ENCODE data around the gene MOV10. TPM values are rescaled to one million over a fixed set of nuclear protein-coding genes. Genes with fewer than 3 reads are reported as not detected.

MOV10 gene
- total and polyA plus RNA-seq, 2 experiments from 2014 or later: 62.0 to 96.2 TPM

- H3K27me3 ChIP-seq: no peaks in the 10 kb centered on the region
- no peak for DNase-seq (ENCODE audit: low read depth in 1 of 2, low spot score in 1 of 2)
- TF ChIP-seq, protein P1, sequence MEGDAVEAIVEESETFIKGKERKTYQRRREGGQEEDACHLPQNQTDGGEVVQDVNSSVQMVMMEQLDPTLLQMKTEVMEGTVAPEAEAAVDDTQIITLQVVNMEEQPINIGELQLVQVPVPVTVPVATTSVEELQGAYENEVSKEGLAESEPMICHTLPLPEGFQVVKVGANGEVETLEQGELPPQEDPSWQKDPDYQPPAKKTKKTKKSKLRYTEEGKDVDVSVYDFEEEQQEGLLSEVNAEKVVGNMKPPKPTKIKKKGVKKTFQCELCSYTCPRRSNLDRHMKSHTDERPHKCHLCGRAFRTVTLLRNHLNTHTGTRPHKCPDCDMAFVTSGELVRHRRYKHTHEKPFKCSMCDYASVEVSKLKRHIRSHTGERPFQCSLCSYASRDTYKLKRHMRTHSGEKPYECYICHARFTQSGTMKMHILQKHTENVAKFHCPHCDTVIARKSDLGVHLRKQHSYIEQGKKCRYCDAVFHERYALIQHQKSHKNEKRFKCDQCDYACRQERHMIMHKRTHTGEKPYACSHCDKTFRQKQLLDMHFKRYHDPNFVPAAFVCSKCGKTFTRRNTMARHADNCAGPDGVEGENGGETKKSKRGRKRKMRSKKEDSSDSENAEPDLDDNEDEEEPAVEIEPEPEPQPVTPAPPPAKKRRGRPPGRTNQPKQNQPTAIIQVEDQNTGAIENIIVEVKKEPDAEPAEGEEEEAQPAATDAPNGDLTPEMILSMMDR (IDR thresholded peaks at IDR 0.05; ENCODE audit: low read depth, low read length): no peak
- no peak overlapping the region for H3K27ac ChIP-seq
- H3K4me3 ChIP-seq: no peak overlapping the region
- H3K4me1 ChIP-seq (ENCODE audit: low read depth): peaks cover under 1% of the 10 kb centered on the region
- no peaks in the 10 kb centered on the region for H3K36me3 ChIP-seq
- no peaks in the 10 kb centered on the region for H3K9me3 ChIP-seq (ENCODE audit: low read depth)
Observed at GRCh38 chr1:112711041-112711440, 36.6 kb downstream of the MOV10 start.

- Histone ChIP-seq H3K27ac (no peak overlapping the region), H3K4me3 (no peak overlapping the region), H3K4me1 (ENCODE audit: low read depth) (no peaks in the 10 kb centered on the region), H3K36me3 (no peaks in the 10 kb centered on the region), H3K27me3 (no peaks in the 10 kb centered on the region), H3K9me3 (ENCODE audit: low read depth) (no peaks in the 10 kb centered on the region)
- DNase-seq (ENCODE audit: low read depth in 1 of 2, low spot score in 1 of 2): no peak
- TF ChIP-seq, protein P1 (IDR thresholded peaks at IDR 0.05; ENCODE audit: low read depth, low read length): no peak
Observed at GRCh38 chr1:112711670-112712069, 37.2 kb downstream of the MOV10 start.

DNA sequence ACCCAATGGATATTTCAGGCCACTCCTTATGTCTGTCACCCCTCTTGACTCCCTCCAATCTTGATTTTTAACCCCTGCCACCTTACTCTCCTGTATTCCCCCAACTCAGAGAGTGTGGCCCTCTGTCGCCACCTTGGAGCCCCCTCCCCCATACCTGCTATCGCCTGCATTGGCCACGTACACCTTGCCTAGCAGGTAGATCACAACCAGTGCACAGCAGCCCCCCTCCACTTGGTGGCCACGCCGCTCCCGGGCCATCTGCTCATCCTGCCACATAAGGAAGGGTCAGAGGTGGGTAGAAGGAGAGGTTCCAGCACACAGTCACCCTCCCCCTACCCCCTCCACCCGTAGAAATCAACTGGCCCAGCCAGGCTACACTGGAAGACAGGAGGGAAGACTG, 37.7 kb downstream of the MOV10 start:
- no peak overlapping the region for H3K27ac ChIP-seq
- TF ChIP-seq, protein P1 (IDR thresholded peaks at IDR 0.05; ENCODE audit: low read depth, low read length): no peak
- no peaks in the 10 kb centered on the region for H3K4me1 ChIP-seq (ENCODE audit: low read depth)
- no peak overlapping the region for H3K4me3 ChIP-seq
- DNase-seq (ENCODE audit: low read depth in 1 of 2, low spot score in 1 of 2): no peak
- no peaks in the 10 kb centered on the region for H3K36me3 ChIP-seq
- H3K27me3 ChIP-seq: no peaks in the 10 kb centered on the region
- H3K9me3 ChIP-seq (ENCODE audit: low read depth): no peaks in the 10 kb centered on the region

DNA sequence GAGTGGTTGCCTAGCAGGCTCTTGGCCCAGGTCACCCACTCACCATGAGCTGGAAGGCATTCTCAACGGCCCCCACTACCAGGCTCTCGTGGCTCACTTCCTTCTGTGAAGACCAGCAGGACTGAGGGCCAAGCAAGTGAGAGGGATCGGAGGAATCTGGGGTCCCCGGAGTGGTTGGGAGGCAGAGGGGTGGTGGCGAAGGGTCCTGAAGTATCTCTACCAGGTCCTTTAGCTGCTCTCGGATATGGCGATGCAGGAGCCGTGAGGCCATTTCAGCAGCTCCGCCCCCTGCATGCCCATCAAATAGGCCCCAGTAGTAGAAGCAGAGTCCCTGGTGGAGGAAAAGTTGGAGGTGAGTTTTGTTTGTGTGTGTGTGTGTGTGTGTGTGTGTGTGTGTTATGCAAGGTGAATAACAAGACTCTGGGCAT, 38.3 kb downstream of the MOV10 start:
- H3K4me1 ChIP-seq (ENCODE audit: low read depth): no peaks in the 10 kb centered on the region
- no peaks in the 10 kb centered on the region for H3K36me3 ChIP-seq
- no peak overlapping the region for H3K4me3 ChIP-seq
- H3K27me3 ChIP-seq: no peaks in the 10 kb centered on the region
- DNase-seq (ENCODE audit: low read depth in 1 of 2, low spot score in 1 of 2): no peak
- no peaks in the 10 kb centered on the region for H3K9me3 ChIP-seq (ENCODE audit: low read depth)
- no peak overlapping the region for H3K27ac ChIP-seq
- TF ChIP-seq, protein P1 (IDR thresholded peaks at IDR 0.05; ENCODE audit: low read depth, low read length): no peak

- H3K27me3 ChIP-seq: no peaks in the 10 kb centered on the region
- TF ChIP-seq, protein P1 (IDR thresholded peaks at IDR 0.05; ENCODE audit: low read depth, low read length): no peak
Observed at GRCh38 chr1:112713466-112714312, 39.2 kb downstream of the MOV10 start.

More at GRCh38 chr1:112713466-112714312, 39.2 kb downstream of the MOV10 start:
- H3K9me3 ChIP-seq (ENCODE audit: low read depth): no peaks in the 10 kb centered on the region
- DNase-seq (ENCODE audit: low read depth in 1 of 2, low spot score in 1 of 2): no peak
- no peaks in the 10 kb centered on the region for H3K4me1 ChIP-seq (ENCODE audit: low read depth)
- no peak overlapping the region for H3K27ac ChIP-seq
- H3K36me3 ChIP-seq: no peaks in the 10 kb centered on the region
- H3K4me3 ChIP-seq: peak overlapping the region; percentile 44

All from cardiac muscle cell (in vitro differentiated cells and primary cell).